Activated CD8-positive, alpha-beta memory T cell treated with anti-CD3 and anti-CD28 coated beads for 48 hours (primary cell): Measurements from ENCODE around the gene AGAP1.

Experiments used
- DNase-seq, 3 experiments: peaks; one replicate each; pipeline ENCODE4 v3.0.0-alpha.2; 2020; ENCODE audit warnings: low read depth in 2 of 3, low spot score in 2 of 3

The AGAP1 gene

GRCh38 chr2:235566931-235567495, 73.2 kb downstream of the AGAP1 start:
- no peak for DNase-seq

GRCh38 chr2:235567842-235568241, 74.0 kb downstream of the AGAP1 start:
- no peak for DNase-seq

GRCh38 chr2:235568431-235568830, 74.6 kb downstream of the AGAP1 start:
- no peak for DNase-seq

GRCh38 chr2:235569837-235570236, 76.0 kb downstream of the AGAP1 start:
- DNase-seq, result no peak

GRCh38 chr2:235570256-235570655, 76.4 kb downstream of the AGAP1 start:
- DNase-seq, result no peak

GRCh38 chr2:235570966-235571692, 77.3 kb downstream of the AGAP1 start:
- no peak for DNase-seq

GRCh38 chr2:235572592-235572991, 78.7 kb downstream of the AGAP1 start:
- no peak for DNase-seq

- DNase-seq, result no peak
These were observed 79.7 kb downstream of the AGAP1 start for GRCh38 chr2:235573331-235574221.

GRCh38 chr2:235575431-235575830, 81.6 kb downstream of the AGAP1 start:
- DNase-seq, result no peak

- no peak for DNase-seq
These were observed 82.1 kb downstream of the AGAP1 start for GRCh38 chr2:235575904-235576303.

GRCh38 chr2:235576337-235576910, 82.6 kb downstream of the AGAP1 start:
- DNase-seq, result no peak

- DNase-seq, result no peak
These were observed 83.8 kb downstream of the AGAP1 start for GRCh38 chr2:235577404-235578330.

- DNase-seq, result no peak
These were observed 85.3 kb downstream of the AGAP1 start for GRCh38 chr2:235579128-235579527.

- no peak for DNase-seq
These were observed 86.7 kb downstream of the AGAP1 start for GRCh38 chr2:235580426-235581157.

GRCh38 chr2:235582081-235582686, 88.3 kb downstream of the AGAP1 start:
- no peak for DNase-seq

- DNase-seq, result no peak
These were observed 88.9 kb downstream of the AGAP1 start for GRCh38 chr2:235582729-235583128.

- no peak for DNase-seq
These were observed 89.3 kb downstream of the AGAP1 start for GRCh38 chr2:235583144-235583543.

- no peak for DNase-seq
These were observed 90.2 kb downstream of the AGAP1 start for GRCh38 chr2:235583925-235584637.

GRCh38 chr2:235584638-235585007, 90.8 kb downstream of the AGAP1 start:
- no peak for DNase-seq
